ENCODE results near the gene PSD2.

Gene PSD2

GRCh38 chr5:139811274-139811607 is 15.6 kb downstream of the PSD2 start:
- no peak for DNase-seq (ENCODE audit: low read depth)

GRCh38 chr5:139812323-139812722 is 16.7 kb downstream of the PSD2 start:
- DNase-seq (ENCODE audit: low read depth) = no peak

- DNase-seq (ENCODE audit: low read depth) = no peak
Observed at GRCh38 chr5:139812836-139813805, 17.5 kb downstream of the PSD2 start.

- DNase-seq (ENCODE audit: low read depth) = no peak
Observed at GRCh38 chr5:139814191-139814601, 18.6 kb downstream of the PSD2 start.

GRCh38 chr5:139814704-139815280 is 19.2 kb downstream of the PSD2 start:
- no peak for DNase-seq (ENCODE audit: low read depth)

- DNase-seq (ENCODE audit: low read depth) = no peak
Observed at GRCh38 chr5:139816566-139816965, 21.0 kb downstream of the PSD2 start.

GRCh38 chr5:139817362-139817761 is 21.8 kb downstream of the PSD2 start:
- no peak for DNase-seq (ENCODE audit: low read depth)

GRCh38 chr5:139817970-139818369 is 22.4 kb downstream of the PSD2 start:
- no peak for DNase-seq (ENCODE audit: low read depth)

- DNase-seq (ENCODE audit: low read depth) = no peak
Observed at GRCh38 chr5:139820130-139820529, 24.5 kb downstream of the PSD2 start.

- DNase-seq (ENCODE audit: low read depth) = no peak
Observed at GRCh38 chr5:139820606-139821005, 25.0 kb downstream of the PSD2 start.

- DNase-seq (ENCODE audit: low read depth) = no peak
Observed at GRCh38 chr5:139821806-139822552, 26.4 kb downstream of the PSD2 start.

- DNase-seq (ENCODE audit: low read depth) = no peak
Observed at GRCh38 chr5:139822553-139823425, 27.2 kb downstream of the PSD2 start.

- no peak for DNase-seq (ENCODE audit: low read depth)
Observed at GRCh38 chr5:139823757-139824355, 28.2 kb downstream of the PSD2 start.

- no peak for DNase-seq (ENCODE audit: low read depth)
Observed at GRCh38 chr5:139825690-139826089, 30.1 kb downstream of the PSD2 start.

- DNase-seq (ENCODE audit: low read depth) = no peak
Observed at GRCh38 chr5:139828207-139828895, 32.7 kb downstream of the PSD2 start.

GRCh38 chr5:139829471-139829870 is 33.9 kb downstream of the PSD2 start:
- no peak for DNase-seq (ENCODE audit: low read depth)

- DNase-seq (ENCODE audit: low read depth) = no peak
Observed at GRCh38 chr5:139831624-139832023, 36.0 kb downstream of the PSD2 start.

- no peak for DNase-seq (ENCODE audit: low read depth)
Observed at GRCh38 chr5:139833525-139833924, 37.9 kb downstream of the PSD2 start.

- no peak for DNase-seq (ENCODE audit: low read depth)
Observed at GRCh38 chr5:139835656-139836055, 40.0 kb downstream of the PSD2 start.

GRCh38 chr5:139836469-139837208 is 41.0 kb downstream of the PSD2 start:
- DNase-seq (ENCODE audit: low read depth) = no peak
